HG02885 (cell line): Measurements from ENCODE around the gene MRPL37.

ENCODE experiments used
- ATAC-seq: cut with Tn5 transposase; IDR thresholded peaks from one replicate; pipeline ENCODE4 v1.9.1; 2021; ENCODE audit warnings: mild to moderate bottlenecking; ENCODE audit not compliant: unreplicated experiment, poor library complexity

MRPL37 gene

GRCh38 chr1:54238353-54239034, 38.5 kb downstream of the MRPL37 start:
- no peak for ATAC-seq

DNA sequence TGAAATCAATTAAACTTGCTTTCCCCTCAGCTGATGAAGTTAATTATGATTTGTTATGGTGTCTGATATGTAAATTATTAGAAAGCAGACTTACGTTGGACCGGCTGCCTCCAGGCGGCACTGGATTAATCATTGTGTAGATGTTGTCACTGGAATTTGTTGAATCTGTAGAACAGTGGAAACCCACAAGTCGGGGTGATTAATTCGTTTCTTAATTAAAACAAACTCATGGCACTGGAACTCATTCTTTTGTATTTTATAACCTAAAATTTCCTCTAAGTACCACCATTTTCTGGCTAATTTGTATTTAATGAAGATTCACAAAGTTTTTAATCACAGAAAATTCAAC, 39.0 kb downstream of the MRPL37 start:
- no peak for ATAC-seq

DNA sequence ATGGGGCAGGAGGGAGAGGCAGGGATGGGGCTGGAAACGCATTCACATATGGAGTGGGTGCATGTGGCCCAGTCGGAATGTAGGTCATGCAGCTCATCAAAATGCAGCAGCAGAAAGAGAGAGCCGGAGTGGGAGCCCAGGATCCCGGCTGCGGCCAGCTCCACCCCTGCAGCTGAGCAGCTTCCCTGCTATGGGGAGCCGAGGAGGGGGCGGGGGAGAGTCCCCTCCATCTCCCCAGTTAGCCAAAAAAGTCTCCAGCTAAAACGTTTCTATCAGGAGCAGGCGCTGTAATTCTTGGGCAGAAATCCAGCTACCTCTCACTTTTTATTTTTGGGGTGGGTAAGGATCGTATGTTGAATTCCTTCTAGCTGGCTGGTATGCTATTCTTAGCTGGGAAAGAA, 39.7 kb downstream of the MRPL37 start:
- no peak for ATAC-seq

GRCh38 chr1:54240741-54241335, 40.9 kb downstream of the MRPL37 start:
- no peak for ATAC-seq

DNA sequence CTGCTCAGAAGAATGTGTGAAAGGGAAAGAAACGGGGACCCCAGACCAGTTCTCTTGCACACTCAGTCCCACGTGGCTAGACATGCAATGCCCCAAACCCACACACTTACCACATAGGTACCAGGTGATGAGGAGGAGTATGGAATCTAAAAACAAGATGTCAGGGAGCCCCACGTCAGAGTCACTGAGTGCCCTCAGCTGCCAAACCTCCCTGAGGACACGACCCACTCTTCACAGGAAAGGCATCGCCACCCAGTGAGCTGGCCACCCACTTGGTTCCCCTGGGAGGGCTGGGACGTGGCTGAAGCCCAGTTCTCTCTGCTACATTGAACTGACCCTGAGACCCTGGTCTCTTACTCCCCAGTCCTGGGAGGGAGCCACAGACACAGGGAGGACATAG, 41.4 kb downstream of the MRPL37 start:
- no peak for ATAC-seq

DNA sequence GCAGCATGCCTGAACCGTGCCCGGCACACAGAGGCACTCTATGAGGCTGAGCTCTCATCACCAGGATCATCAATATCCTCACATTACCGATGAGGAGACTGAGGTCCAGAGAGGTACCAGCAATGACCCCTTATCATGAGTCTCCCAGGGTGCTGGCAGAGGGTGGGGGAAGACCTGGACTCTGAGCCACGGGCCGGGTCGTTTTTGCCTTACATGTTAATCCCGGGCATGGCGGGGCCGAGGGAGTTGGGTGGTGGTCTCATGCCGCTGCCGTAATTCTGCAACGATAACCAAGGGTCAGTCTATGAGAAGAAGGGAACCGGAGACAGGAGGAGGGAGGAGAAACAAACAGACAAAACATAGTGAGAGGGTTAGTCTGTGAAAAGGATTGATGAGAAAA, 43.1 kb downstream of the MRPL37 start:
- ATAC-seq = no peak

DNA sequence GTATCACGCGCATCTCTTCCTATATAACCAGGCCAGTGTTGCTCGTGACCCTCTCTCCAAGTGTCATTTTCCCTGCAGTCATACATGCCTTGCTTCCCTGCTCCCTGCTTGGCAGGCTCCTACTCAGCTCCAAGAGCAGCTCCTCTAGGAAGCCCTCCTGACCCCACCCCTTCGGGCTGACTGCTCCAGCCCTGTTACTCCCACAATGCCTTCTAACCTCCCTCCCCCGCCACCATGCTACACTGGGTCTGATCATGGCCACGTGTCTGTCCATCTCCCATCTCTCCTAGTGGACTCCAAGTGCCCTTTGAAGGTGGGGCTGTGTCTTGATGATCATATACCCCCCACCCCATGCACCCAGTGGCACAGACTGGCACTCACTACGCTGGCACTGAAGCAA, 44.7 kb downstream of the MRPL37 start:
- ATAC-seq = no peak

- ATAC-seq = no peak
Measured at GRCh38 chr1:54245501-54245900, 45.5 kb downstream of the MRPL37 start.

DNA sequence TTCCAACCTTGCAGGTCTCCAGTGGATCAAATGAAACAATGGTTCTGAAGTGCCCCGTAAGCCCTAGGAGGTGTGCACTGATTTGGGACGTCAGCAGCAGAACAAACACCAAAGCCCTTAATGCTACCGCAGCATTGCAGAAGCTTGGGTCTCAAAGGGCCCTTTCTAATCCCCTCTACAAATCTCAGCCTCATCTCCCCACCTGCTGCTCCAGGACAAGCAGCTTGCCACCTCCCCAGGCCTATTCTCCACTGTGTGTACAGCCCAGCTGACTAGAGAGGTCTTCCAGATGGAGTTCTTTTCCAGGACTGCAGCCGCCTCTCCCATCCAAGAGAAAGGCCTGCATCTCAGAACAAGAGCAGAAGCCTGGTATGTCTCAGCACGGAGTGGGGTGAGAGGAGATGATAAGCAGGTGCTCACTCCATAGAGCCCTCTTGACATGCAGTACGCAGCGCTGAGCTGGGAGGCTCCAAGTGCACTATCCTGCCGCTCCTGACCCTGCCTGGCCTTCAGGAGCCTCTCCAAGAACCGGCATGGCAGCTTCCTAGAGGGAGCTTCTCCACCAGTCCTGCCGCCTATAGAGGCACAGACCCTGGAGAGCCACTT, 46.3 kb downstream of the MRPL37 start:
- no peak for ATAC-seq

DNA sequence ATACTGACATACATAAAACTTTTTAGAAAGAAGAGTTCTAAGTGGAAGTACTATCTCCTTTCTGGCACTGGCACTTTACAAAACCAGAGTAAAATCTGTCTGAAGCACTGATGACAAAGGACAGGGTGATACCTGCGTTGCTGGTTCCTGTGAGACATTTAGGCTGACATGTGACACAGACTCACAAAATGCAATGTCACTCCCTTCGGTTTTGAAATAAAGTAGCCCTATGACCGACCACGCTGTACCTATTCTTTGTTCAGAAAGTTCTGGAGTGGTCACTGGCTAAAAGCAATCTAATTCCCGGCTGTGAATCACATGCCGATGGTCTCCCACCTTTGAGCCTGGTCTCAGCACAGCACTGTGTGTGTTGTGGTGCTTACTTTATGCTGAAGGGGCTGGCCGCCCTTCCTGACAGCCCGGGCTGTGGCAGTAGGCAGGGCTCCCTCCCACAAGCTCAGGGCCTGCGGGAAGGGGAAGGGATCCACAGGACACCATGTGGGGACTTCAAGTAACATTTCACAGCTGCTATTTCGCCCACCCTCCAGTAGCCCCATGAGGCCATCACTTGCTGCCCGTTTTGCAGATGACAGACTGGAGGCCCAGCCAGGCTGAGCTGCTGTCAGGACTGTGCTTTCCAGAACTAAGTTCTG, 48.0 kb downstream of the MRPL37 start:
- no peak for ATAC-seq

GRCh38 chr1:54248966-54249365, 49.0 kb downstream of the MRPL37 start:
- ATAC-seq = no peak

GRCh38 chr1:54249819-54250435, 50.0 kb downstream of the MRPL37 start:
- ATAC-seq = no peak

- no peak for ATAC-seq
Measured at GRCh38 chr1:54250670-54251069, 50.7 kb downstream of the MRPL37 start.

DNA sequence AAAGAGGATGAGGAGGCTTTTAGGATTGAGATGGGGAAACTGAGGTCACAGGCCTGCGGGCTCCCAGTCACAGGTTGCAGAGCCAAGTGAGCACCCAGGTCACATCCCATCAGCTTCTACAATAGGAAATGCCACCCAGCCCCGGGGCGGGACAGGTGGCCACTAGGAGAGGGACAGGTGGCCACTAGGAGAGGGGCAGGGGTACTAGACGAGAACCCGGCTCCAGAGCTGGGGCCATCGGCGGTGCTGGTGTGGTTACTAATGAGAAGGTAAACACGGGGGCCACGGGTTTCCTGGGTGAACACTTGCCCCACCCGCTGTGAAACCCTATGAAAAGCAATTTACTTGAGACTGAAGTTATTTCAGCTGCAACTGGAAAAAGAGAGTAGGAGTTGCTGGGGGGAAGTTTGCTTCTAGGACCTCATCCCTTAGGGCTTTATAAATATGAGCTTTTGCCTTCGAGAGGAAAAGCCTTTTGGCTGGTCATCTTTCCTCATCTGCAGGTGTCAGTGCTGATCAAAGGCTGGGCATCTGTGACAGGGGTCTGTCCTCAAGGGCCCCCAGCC, 52.5 kb downstream of the MRPL37 start:
- no peak for ATAC-seq

- no peak for ATAC-seq
Measured at GRCh38 chr1:54253480-54253879, 53.5 kb downstream of the MRPL37 start.

GRCh38 chr1:54254055-54254454, 54.1 kb downstream of the MRPL37 start:
- no peak for ATAC-seq

DNA sequence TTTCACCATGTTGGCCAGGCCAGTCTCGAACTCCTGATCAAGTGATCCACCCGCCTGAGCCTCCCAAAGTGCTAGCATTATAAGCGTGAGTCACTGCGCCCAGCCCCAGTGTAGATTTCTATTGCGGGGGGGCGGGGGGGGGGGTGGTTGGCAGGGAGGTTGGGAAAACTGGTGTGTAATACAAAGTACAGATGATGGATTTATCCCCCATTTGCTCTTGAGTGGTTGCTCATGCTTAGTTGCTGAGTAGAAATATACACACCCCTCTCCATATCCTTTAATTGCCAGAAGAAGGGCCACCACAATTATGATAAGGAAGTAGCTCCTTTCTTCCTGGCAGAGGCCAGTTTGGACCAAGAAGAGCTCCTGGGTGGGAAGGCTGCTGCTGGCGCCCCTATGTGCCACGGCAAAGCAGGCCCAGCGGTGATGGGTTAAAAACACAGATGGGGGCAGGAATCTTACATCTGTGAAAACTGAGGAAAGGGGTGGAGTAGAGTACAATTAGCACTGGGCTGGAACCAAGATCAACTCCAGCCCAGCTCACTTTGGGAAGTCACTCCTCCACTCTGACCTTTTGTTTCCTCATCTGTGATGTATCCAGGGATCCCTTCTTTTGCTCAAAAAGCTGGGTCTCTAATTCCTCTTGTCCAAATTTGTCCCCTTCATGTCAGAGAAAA, 55.2 kb downstream of the MRPL37 start:
- ATAC-seq = no peak

GRCh38 chr1:54256522-54257345, 56.8 kb downstream of the MRPL37 start:
- ATAC-seq = no peak

GRCh38 chr1:54257346-54257620, 57.3 kb downstream of the MRPL37 start:
- ATAC-seq = no peak

DNA sequence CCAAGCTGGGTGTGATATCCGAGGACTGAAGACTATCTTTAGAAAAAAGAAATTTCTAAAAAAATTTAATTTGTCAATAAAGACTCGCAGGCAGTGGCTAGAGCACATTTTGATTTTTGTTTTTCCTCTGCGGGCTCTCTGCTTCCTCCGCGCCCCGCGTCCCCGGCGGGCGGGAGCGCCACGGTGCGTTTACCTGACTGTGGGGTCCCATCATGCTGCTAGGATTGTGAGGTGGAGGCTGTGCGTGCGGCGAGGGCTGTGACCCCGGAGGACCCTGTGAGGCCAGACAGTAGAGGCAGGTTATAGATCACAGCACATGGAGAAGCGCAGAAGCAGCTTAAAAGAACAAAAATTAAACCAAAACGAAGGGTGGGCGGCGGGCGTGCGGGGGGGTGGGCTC, 57.9 kb downstream of the MRPL37 start:
- ATAC-seq = no peak
